Stomach (tissue), 9 donors: ENCODE data around the gene WDR54. TPM values are rescaled to one million over a fixed set of nuclear protein-coding genes. Genes with fewer than 3 reads are reported as not detected.

Experiments
- DNase-seq, 2 donors: peaks; one replicate each; pipeline versions ENCODE4 v3.0.0 to v3.0.0-alpha.2; 2013 to 2019
- H3K27ac ChIP-seq, 5 donors: fragments of 200-600 bp in 4 of 5; sonication (generic) in 4 of 5; one replicate each; pipeline ENCODE4 v1.5.1; 2013 to 2019; ENCODE audit warnings: mild to moderate bottlenecking in 1 of 5, moderate library complexity in 1 of 5
- H3K27me3 ChIP-seq, 3 donors: fragments of 200-600 bp; sonication (generic); one replicate each; pipeline ENCODE4 v1.5.1; 2017 to 2019; ENCODE audit warnings: mixed run types in 1 of 3
- H3K36me3 ChIP-seq, 4 donors: fragments of 200-600 bp; sonication (generic); 1 replicate in 3 of 4; 2 replicates in 1 of 4; pipeline ENCODE4 v1.5.1; 2016 to 2019
- H3K4me1 ChIP-seq, 4 donors: fragments of 200-600 bp; sonication (generic); one replicate each; pipeline ENCODE4 v1.5.1; 2016 to 2019
- H3K4me3 ChIP-seq, 4 donors: fragments of 200-600 bp; sonication (generic) in 3 of 4; one replicate each; pipeline ENCODE4 v1.5.1; 2016 to 2019; ENCODE audit warnings: mild to moderate bottlenecking in 1 of 4
- H3K9me3 ChIP-seq, 4 donors: fragments of 200-600 bp; sonication (generic); one replicate each; pipeline ENCODE4 v1.5.1; 2016 to 2019
- CTCF ChIP-seq, 7 experiments: fragments of 450-650 bp in 4 of 7; fragments of 200-600 bp in 3 of 7; sonication (generic) in 3 of 7; IDR thresholded peaks; one replicate each; pipeline ENCODE4 v1.5.1; 2016 to 2019; ENCODE audit warnings: antibody characterized with exemption in 7 of 7, control low read depth in 2 of 7, mild to moderate bottlenecking in 1 of 7
- EP300 ChIP-seq: sonication (generic); formaldehyde crosslinking; IDR thresholded peaks from one replicate; pipeline ENCODE4 v1.6.1; 2017; ENCODE audit warnings: antibody characterized with exemption
- POLR2A ChIP-seq, 4 donors: fragments of 450-650 bp; IDR thresholded peaks; one replicate each; pipeline ENCODE4 v1.6.1; 2016; ENCODE audit warnings: antibody characterized with exemption in 4 of 4, control low read depth in 2 of 4, mild to moderate bottlenecking in 1 of 4, moderate library complexity in 1 of 4
- POLR2AphosphoS5 ChIP-seq, 3 donors: sonication (generic); formaldehyde crosslinking; IDR thresholded peaks; one replicate each; pipeline ENCODE4 v1.6.1; 2016; ENCODE audit warnings: antibody characterized with exemption in 3 of 3
- WGBS, 5 donors: extraction: QIAGEN DNeasy Blood & Tissue Kit in 3 of 5; methylation state at CpG; one replicate each; pipeline versions ENCODE4 v1.1.5 to v1.1.7; 2013 to 2018; 5-methylcytosine and 5-hydroxymethylcytosine counted together
- intact Hi-C: fragments of 100-400 bp; cut with DNase I; formaldehyde crosslinking; loops from one replicate; pipeline ENCODE4 v1.15.1; 2023; ENCODE audit warnings: low total_unique reads
- polyA plus RNA-seq, 3 donors: library from polyadenylated mRNA; stranded (reverse); fragments of 200-250 nt; gene quantifications; one replicate each; pipeline ENCODE4 v1.2.3, GENCODE V29; 2013
- total RNA-seq, 5 donors: library from RNA; depleted of rRNA; stranded (reverse); fragments of >200 nt; gene quantifications; one replicate each; pipeline versions ENCODE4 v1.1.0 to v1.2.3, GENCODE V29; 2014 to 2016
- donor health status: healthy with polysubstance abuse.
- donor health status: Bipolar disorder and iron deficiency.
- donor health status: healthy.

The WDR54 gene
- total and polyA plus RNA-seq, 8 donors, result 3.5 to 12.8 (median 9.8) TPM; not detected in 1

GRCh38 chr2:74416778-74417177 lies 4.8 kb upstream of the WDR54 start:
- Histone ChIP-seq H3K4me3 (no peak overlapping the region), H3K9me3 (no peaks in the 10 kb centered on the region), H3K36me3 (no peaks in the 10 kb centered on the region), H3K27ac (no peak overlapping the region), H3K4me1 (peaks cover 32 to 50% (median 45%) of the 10 kb centered on the region in 4 donors), H3K27me3 (peaks cover 0 to 23% (median 8%) of the 10 kb centered on the region in 3 donors)
- intact Hi-C loops, result no loop called here
- no peak for TF ChIP-seq EP300
- no peak for TF ChIP-seq POLR2AphosphoS5 (IDR thresholded peaks at IDR 0.05)
- TF ChIP-seq POLR2A (IDR thresholded peaks at IDR 0.05), result no peak
- TF ChIP-seq CTCF (IDR thresholded peaks at IDR 0.05), result no peak
- WGBS, 5 donors, result 61 to 75% (median 68%) methylated on average over 3 of the region's 3 CpGs
- DNase-seq, result no peak

- TF ChIP-seq CTCF (IDR thresholded peaks at IDR 0.05), result no peak
- TF ChIP-seq EP300, result no peak
- no peak for TF ChIP-seq POLR2AphosphoS5 (IDR thresholded peaks at IDR 0.05)
- no peak for TF ChIP-seq POLR2A (IDR thresholded peaks at IDR 0.05)
- Histone ChIP-seq H3K36me3 (no peaks in the 10 kb centered on the region), H3K9me3 (no peaks in the 10 kb centered on the region), H3K4me1 (peaks cover 32 to 55% (median 49%) of the 10 kb centered on the region in 4 donors), H3K27me3 (peaks cover 0 to 23% (median 8%) of the 10 kb centered on the region in 3 donors), H3K27ac (no peak overlapping the region), H3K4me3 (no peak overlapping the region)
- 77 to 89% (median 78%) methylated on average over 3 of the region's 3 CpGs for WGBS, 5 donors
- no peak for DNase-seq
- intact Hi-C loops, result no loop called here
Measured at GRCh38 chr2:74417197-74417596, 4.3 kb upstream of the WDR54 start.

- peaks cover 0 to 23% (median 8%) of the 10 kb centered on the region in 3 donors for H3K27me3 ChIP-seq
- 86 to 96% (median 92%) methylated on average over 6 of the region's 6 CpGs for WGBS, 5 donors
- no peak overlapping the region for H3K4me3 ChIP-seq
Measured at GRCh38 chr2:74417763-74418162, 3.8 kb upstream of the WDR54 start.

GRCh38 chr2:74418312-74418711 lies 3.2 kb upstream of the WDR54 start:
- Histone ChIP-seq H3K27ac (no peak overlapping the region), H3K4me1 (peaks cover 29 to 46% (median 46%) of the 10 kb centered on the region in 4 donors), H3K36me3 (no peaks in the 10 kb centered on the region), H3K4me3 (no peak overlapping the region), H3K27me3 (peaks cover 0 to 23% (median 8%) of the 10 kb centered on the region in 3 donors), H3K9me3 (no peaks in the 10 kb centered on the region)
- 77 to 86% (median 80%) methylated on average over 26 to 27 of the region's 27 CpGs for WGBS, 5 donors
- intact Hi-C loops, result no loop called here
- DNase-seq, result no peak
- no peak for TF ChIP-seq POLR2A (IDR thresholded peaks at IDR 0.05)
- TF ChIP-seq POLR2AphosphoS5 (IDR thresholded peaks at IDR 0.05), result no peak
- no peak for TF ChIP-seq EP300
- no peak for TF ChIP-seq CTCF (IDR thresholded peaks at IDR 0.05)

More at GRCh38 chr2:74417763-74418162, 3.8 kb upstream of the WDR54 start:
- Histone ChIP-seq H3K27ac (no peak overlapping the region), H3K36me3 (no peaks in the 10 kb centered on the region), H3K4me1 (peaks cover 32 to 52% (median 50%) of the 10 kb centered on the region in 4 donors), H3K9me3 (no peaks in the 10 kb centered on the region)
- intact Hi-C loops, result no loop called here
- TF ChIP-seq EP300, result no peak
- no peak for TF ChIP-seq POLR2AphosphoS5 (IDR thresholded peaks at IDR 0.05)
- no peak for TF ChIP-seq CTCF (IDR thresholded peaks at IDR 0.05)
- no peak for TF ChIP-seq POLR2A (IDR thresholded peaks at IDR 0.05)
- DNase-seq, result no peak
